Nucleus accumbens (tissue), 56 donors: Measurements from ENCODE around the gene ZNF12.
"Not testable (repeated sequence)": the region's sequence is repeated elsewhere in the genome, so short reads cannot be mapped to it uniquely, and the experiment has no call there.

Experiments used
- DNase-seq, 56 donors: peaks; one replicate each; lab custom pipeline; 2025; lab: John Stamatoyannopoulos, UW

The ZNF12 gene

GRCh38 chr7:6700793-6701192 is 6.0 kb downstream of the ZNF12 start:
- no peak for DNase-seq

- DNase-seq = no peak
Observed at GRCh38 chr7:6691609-6692106, 15.1 kb downstream of the ZNF12 start.

- DNase-seq = no peak
Observed at GRCh38 chr7:6691103-6691502, 15.6 kb downstream of the ZNF12 start.

GRCh38 chr7:6680146-6680545 is 26.6 kb downstream of the ZNF12 start:
- no peak for DNase-seq

DNA sequence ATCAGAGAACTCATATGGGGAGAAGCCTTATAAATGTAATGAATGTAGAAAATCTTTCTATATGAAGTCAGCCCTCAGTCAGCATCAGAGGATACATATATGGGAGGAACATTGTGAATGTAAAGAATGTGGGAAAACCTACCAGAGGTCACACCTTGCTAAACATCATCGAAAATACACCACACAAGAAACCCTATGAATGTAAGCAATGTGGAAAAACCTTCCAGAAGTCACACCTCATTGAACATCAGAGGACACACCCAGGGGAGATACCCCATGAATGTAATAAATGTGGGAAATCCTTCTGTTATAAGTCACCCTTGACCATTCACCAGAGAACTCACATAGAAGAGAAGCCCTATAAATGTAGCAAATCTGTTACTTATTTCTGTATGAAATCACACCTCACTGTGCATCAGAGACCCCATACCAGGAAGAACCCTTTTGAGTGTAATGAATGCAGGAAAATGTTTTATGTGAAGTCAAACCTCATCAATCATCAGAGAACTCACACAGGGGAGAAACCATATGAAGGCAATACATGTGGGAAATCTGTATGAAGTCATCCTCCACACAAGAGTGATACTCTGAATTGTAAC is 30.8 kb downstream of the ZNF12 start:
- no peak for DNase-seq

- DNase-seq = not testable (repeated sequence)
Observed at GRCh38 chr7:6670851-6671250, 35.9 kb downstream of the ZNF12 start.

DNA sequence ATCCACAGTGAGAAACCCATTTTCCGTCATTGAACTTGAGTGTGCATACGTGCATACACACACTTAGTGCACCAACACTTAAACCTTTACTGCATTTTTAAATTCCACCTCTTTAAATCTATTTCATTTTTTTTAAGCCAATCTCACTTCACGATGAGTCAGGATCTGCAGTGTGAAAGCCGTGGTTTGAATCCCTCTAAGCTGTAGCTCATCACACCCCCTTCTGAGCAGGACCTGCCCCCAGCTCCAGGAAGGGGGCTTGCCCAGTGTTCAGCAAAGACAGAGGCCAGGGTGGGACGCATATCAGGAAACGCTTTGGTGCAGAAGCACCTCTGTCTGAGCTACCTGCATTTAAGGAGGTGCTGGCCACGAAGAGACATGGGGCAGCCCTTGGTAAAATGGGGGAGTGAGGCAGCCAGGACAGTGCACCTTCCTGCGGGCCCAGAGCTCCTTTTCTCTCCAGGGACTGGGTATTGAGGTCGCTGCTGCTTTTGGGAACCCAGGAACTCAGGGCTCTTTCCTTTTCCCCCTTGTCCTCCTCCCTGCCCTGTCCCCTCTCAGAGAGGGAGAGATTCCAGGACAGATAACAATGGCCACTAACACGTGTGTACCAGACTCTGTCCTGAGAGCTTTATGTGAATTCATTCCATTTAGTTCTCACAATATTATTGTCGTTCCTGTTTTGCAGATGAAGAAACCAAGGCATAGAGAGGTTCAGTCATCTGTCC is 48.0 kb downstream of the ZNF12 start:
- DNase-seq = peak in 1 of 56 donors; percentile 29

- no peak for DNase-seq
Observed at GRCh38 chr7:6656413-6656812, 50.3 kb downstream of the ZNF12 start.

DNA sequence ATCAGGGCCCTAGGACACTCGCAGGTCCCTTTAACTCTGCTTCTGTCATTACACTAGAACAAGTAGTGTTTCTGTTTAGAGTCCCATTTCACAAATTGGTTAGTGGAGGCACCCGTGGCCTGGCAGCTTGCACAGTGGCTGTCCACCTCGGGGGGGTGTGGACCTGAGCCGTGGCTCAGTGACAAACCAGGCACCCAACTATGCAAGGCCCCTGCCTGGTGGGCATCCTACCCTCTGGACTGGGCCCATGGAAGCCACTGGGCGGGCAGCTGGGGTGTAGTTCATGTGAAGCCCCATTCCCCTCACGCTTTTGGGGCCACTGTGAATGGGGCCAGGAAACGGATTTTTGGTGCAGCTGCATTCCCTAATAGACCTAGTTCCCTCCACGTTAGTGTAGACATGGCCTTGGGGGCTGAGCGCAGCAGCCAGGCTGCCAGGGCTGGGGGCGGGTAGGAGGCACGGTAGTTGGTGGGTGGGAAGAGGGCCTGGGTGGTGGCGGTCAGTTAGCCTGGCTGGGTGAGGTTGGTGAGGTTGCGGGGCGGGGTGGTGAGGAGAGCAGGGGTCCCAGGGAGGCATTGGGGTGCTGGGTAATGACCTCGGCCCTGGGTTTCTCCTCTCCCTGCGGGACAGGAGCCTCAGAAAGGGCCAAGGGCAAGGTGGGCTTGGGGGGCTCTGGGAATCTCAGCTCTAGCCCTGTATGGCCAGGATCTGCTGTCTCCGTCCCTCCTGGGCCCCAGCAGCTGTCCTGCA is 50.9 kb downstream of the ZNF12 start:
- DNase-seq = no peak

GRCh38 chr7:6654842-6655610 is 51.7 kb downstream of the ZNF12 start:
- DNase-seq = no peak

DNA sequence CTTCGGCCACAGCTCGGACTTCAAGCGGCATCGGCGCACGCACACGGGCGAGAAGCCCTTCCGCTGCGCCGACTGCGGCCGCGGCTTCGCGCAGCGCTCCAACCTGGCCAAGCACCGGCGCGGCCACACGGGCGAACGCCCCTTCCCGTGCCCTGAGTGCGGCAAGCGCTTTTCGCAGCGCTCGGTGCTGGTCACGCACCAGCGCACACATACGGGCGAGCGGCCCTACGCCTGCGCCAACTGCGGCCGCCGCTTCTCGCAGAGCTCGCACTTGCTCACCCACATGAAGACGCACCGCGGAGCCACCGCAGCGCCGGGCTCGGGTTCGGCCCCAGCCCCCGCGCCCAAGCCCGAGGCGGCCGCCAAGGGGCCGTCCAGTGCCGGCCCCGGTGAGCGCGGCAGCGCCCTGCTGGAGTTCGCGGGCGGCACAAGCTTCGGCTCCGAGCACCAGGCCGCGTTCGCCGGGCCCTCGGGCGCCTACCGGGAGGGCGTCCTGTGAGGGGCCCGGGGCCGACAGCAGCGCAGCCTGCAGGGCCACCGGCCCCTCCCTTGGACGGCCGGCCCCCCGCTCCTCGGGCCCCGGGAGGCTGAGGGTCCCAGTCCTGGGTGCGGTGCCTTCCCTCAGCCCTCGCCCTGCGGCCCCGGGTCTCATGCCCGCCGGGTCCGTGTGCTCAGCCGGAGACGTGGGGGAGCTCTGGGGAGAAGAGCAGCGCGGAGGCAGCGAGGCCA is 52.5 kb downstream of the ZNF12 start:
- DNase-seq = no peak

DNA sequence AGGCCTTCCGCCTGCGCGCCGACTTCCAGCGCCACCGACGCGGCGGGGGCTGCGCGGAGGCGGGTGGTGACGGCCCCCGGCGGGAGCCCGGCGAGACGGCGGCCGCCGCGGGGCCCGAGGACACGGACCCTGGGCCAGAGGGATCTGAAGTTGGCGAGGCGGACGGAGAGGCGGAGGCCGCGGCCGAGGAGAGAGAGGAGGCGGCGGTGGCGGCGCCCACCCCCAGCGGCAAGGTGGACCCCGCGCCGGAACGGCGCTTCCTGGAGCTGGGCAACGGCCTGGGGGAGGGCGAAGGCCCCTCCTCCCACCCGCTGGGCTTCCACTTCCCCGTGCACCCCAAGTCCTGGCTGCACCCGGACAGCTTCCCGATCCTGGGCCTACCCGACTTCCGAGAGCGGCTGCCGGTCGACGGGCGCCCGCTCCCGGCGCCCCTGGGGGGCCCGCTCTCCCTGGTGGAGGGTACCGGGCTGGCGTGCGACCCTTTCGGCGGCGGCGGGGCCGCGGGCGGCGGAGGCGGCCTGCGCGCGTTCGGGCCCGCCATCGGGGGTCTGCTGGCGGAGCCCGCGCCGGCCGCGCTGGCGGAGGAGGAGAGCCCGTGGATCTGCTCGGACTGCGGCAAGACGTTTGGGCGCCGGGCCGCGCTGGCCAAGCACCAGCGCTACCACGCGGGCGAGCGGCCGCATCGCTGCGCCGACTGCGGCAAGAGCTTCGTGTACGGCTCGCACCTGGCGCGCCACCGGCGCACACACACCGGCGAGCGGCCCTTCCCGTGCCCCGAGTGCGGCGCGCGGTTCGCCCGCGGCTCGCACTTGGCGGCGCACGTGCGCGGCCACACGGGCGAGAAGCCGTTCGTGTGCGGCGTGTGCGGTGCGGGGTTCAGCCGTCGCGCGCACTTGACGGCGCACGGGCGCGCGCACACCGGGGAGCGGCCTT is 53.4 kb downstream of the ZNF12 start:
- no peak for DNase-seq

DNA sequence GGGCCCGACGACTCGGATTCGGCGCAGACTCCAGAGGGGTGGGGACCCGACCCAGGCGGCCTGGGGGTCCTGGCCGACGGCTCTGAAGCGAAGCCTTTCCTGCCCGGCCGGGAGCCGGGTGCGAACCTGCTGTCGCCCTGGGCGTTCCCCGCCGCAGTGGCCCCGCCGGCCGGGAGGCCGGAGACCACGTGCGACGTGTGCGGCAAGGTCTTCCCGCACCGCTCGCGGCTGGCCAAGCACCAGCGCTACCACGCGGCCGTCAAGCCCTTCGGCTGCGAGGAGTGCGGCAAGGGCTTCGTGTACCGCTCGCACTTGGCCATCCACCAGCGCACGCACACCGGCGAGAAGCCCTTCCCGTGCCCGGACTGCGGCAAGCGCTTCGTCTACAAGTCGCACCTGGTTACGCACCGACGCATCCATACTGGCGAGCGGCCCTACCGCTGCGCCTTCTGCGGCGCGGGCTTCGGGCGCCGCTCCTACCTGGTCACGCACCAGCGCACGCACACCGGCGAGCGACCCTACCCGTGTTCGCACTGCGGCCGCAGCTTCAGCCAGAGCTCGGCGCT is 54.2 kb downstream of the ZNF12 start:
- DNase-seq = no peak

GRCh38 chr7:6651851-6652445 is 54.8 kb downstream of the ZNF12 start:
- DNase-seq = no peak

DNA sequence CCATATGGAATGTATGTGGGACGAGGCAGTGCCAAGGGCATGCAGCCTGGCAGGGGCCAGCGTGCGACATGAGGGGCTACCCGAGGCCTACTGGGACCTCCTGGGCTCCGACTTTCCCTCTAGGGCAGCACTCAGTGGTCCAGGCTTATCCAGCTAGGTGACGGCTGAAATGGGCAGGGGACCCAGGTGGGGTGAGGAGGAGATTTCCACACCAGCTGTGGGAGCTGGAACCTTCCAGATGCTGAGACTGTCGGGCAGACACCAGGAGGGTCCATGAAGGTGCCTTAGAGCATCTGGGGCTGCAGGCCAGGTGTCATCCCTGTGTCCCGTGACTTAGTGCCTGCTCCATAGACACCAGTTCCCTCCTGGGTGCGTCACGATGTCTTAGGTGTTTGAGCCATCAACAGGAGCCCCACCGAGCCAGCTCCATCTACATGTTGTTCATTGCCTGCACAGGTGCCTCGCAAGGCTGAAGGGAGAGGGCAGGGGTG is 56.2 kb downstream of the ZNF12 start:
- DNase-seq = no peak

GRCh38 chr7:6650086-6650485 is 56.7 kb downstream of the ZNF12 start:
- no peak for DNase-seq

- no peak for DNase-seq
Observed at GRCh38 chr7:6649241-6649961, 57.3 kb downstream of the ZNF12 start.

DNA sequence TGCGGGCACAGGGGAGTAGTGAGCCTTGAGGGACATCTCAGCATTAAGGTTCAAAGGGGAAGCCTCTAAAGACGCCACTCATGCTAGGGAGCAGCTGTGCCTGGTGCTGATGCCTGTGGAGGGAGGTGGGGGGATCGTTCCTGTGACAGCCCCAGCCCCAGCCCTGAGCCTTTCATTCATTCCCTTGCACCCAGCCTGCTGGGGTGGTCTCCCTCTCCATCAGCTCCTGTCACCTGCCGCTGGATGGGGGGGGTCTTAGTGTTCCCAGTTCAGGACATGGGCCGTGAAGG is 58.0 kb downstream of the ZNF12 start:
- no peak for DNase-seq
